GM06990 (cell line): ENCODE measurements around the gene CFAP57.

ENCODE experiments used
- DNase-seq: peaks from one replicate; pipeline ENCODE4 v3.0.0-alpha.2; 2011; ENCODE audit not compliant: insufficient read length; ENCODE audit errors: extremely low read depth
- H3K27me3 ChIP-seq: replicated peaks from 2 replicates; pipeline ENCODE4 v1.6.0; 2011; ENCODE audit warnings: low read length; ENCODE audit not compliant: control insufficient read depth, insufficient read depth
- H3K36me3 ChIP-seq: 2 replicates; pipeline ENCODE4 v1.5.1; 2011; ENCODE audit warnings: low read length; ENCODE audit not compliant: control insufficient read depth, insufficient read depth
- H3K4me3 ChIP-seq: replicated peaks from 2 replicates; pipeline ENCODE4 v1.5.1; 2011; ENCODE audit warnings: low read depth, mild to moderate bottlenecking, control low read depth, low read length
- CTCF ChIP-seq: IDR thresholded peaks from 2 replicates; pipeline ENCODE4 v1.5.1; 2011; ENCODE audit warnings: low read length, control low read depth, mild to moderate bottlenecking, inconsistent platforms; ENCODE audit not compliant: insufficient read depth, poor library complexity, severe bottlenecking

CFAP57 gene

GRCh38 chr1:43174873-43175272 is 2.7 kb downstream of the CFAP57 start:
- Histone ChIP-seq H3K27me3 (no peaks in the 10 kb centered on the region), H3K4me3 (no peak overlapping the region), H3K36me3 (peaks cover 2% of the 10 kb centered on the region; the same call in 1 of the 2 replicates)
- no peak for TF ChIP-seq CTCF
- DNase-seq = no peak

- no peak for DNase-seq
- H3K27me3 ChIP-seq = no peaks in the 10 kb centered on the region
- H3K36me3 ChIP-seq = no peaks in the 10 kb centered on the region
- no peak for TF ChIP-seq CTCF
- no peak overlapping the region for H3K4me3 ChIP-seq
These were observed 5.6 kb downstream of the CFAP57 start for GRCh38 chr1:43177691-43178090.

GRCh38 chr1:43184388-43184787 is 12.3 kb downstream of the CFAP57 start:
- TF ChIP-seq CTCF = no peak

GRCh38 chr1:43184995-43185394 is 12.9 kb downstream of the CFAP57 start:
- no peak for DNase-seq
- Histone ChIP-seq H3K4me3 (no peak overlapping the region), H3K27me3 (no peaks in the 10 kb centered on the region), H3K36me3 (no peaks in the 10 kb centered on the region)
- TF ChIP-seq CTCF = no peak

More at GRCh38 chr1:43184388-43184787, 12.3 kb downstream of the CFAP57 start:
- no peaks in the 10 kb centered on the region for H3K27me3 ChIP-seq
- no peak for DNase-seq
- H3K36me3 ChIP-seq = no peaks in the 10 kb centered on the region
- no peak overlapping the region for H3K4me3 ChIP-seq

GRCh38 chr1:43188106-43188505 is 16.0 kb downstream of the CFAP57 start:
- H3K36me3 ChIP-seq = no peaks in the 10 kb centered on the region
- DNase-seq = no peak
- H3K4me3 ChIP-seq = no peak overlapping the region
- TF ChIP-seq CTCF = no peak
- no peaks in the 10 kb centered on the region for H3K27me3 ChIP-seq

GRCh38 chr1:43194509-43194908 is 22.4 kb downstream of the CFAP57 start:
- H3K27me3 ChIP-seq = no peaks in the 10 kb centered on the region
- no peaks in the 10 kb centered on the region for H3K36me3 ChIP-seq
- H3K4me3 ChIP-seq = no peak overlapping the region
- no peak for TF ChIP-seq CTCF
- DNase-seq = no peak
